ENCODE measurements around the gene CCDC73.
A peak's percentile ranks its signal among the peaks of the same experiment; 100 is the strongest.
"Not testable (repeated sequence)": the region's sequence is repeated elsewhere in the genome, so short reads cannot be mapped to it uniquely, and the experiment has no call there.

Gene CCDC73

GRCh38 chr11:32792948-32793475 is 1.4 kb downstream of the CCDC73 start:
- DNase-seq = no peak

DNA sequence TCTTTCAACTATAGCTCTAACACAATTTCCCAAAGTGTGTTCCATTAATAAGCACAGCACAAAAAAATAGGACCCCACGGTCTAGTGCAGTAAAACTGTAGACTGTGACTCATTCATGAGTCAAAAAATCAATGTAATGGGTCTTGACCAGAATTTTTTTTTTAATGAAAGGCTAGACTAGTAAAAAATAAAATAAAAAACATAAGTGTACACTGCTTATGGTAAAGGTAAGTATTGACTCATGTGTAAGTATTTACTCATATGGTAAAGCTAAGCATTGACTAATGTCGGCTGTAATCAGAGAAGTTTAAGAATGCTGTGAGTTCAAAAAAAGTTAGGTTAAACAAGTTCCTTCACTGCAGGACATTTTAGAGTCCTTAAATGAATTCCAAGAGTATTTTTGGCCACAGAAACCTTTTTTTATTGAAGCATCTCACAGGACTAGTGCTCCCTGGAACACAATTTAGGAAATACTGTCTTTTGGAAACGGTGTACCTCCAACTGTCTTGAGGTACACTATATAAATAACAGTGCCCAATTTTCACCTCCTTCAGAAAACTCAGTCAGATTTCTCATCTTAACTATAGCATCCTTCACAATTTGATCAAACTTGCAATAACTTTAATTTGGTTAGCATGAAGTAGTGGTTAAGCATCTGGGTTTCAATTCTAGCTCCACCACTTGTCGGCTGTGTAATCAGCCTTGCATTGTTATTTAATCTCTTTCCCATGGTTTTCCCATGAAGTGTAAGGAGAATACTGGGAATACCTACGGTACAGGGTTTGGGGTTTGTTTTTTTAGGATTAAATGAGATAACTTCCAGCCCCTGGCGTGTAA is 2.1 kb downstream of the CCDC73 start:
- DNase-seq = no peak

DNA sequence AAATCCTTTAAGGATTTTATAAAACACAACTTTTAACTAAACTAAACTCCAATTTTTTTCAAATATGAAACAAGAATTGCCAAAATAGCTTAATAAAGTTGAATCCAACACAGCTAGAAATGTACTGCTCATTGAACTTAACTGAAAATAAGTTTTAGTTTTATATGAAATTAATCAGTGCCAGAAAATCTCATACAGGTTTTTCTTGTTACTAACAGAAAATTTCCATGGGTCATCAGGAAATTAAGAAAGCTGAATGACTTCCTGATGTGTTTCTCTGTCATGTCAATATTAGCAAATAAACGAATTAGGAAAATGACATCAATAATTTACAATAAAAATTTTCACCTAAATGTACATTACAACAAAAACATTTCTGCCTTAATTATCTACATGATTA is 3.5 kb downstream of the CCDC73 start:
- no peak for DNase-seq

GRCh38 chr11:32786811-32787210 is 7.7 kb downstream of the CCDC73 start:
- no peak for DNase-seq

GRCh38 chr11:32785262-32785661 is 9.2 kb downstream of the CCDC73 start:
- no peak for DNase-seq

DNA sequence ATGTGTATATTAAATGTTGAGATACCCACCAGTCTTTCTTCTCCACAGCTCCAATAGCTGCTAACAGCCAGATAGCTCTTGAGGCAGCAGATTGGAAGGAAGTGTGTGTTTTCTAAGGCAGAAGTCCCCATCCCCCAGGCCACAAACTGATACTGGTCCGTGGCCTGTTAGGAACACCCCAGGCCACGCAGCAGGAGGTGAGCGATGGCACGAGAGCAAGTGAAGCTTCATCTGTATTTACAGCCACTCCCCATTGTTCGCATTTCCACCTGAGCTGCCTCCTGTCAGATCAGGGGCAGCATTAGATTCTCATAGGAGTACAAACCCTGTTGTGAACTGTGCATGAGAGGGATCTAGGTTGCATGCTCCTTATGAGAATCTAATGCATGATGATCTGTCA is 12.7 kb downstream of the CCDC73 start:
- DNase-seq = no peak

- DNase-seq = not testable (repeated sequence)
These were observed 13.6 kb downstream of the CCDC73 start for GRCh38 chr11:32780839-32781238.

DNA sequence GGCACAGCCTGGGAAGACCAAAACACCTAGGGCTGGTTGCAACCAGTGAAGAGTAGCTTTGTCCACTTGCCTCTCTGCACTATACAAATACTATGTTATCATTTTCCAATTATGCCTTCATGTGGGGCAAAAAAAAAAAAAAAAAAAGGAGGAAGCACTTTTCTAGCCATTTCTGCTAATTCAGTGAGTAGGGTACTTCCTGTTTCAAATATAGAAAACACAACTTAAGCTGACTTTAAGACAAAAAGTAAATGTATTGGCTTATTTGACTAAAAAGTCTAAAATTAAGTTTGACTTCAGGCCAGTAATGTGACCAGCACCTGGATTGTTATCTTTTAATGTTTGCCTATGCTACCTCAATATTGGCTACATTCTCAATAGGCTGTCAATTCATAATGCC is 15.3 kb downstream of the CCDC73 start:
- no peak for DNase-seq

DNA sequence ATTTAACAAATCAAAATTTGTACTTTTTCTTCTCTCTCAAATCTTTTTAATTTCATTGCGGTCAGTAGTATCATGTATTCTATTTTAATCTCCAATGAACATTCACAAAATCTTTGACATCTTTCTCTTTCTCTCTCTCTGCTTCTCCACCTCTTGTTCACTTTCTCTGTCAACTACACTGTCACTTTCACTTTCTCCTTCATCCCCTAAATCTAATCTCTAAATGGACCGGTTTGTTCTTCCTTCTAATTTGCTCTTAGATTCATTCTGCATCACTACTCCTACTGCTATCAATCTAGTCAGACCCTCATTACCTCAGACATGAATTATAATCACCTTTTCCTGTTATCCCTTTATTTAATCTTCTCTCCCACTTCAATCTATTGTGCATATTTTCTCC is 18.6 kb downstream of the CCDC73 start:
- no peak for DNase-seq

DNA sequence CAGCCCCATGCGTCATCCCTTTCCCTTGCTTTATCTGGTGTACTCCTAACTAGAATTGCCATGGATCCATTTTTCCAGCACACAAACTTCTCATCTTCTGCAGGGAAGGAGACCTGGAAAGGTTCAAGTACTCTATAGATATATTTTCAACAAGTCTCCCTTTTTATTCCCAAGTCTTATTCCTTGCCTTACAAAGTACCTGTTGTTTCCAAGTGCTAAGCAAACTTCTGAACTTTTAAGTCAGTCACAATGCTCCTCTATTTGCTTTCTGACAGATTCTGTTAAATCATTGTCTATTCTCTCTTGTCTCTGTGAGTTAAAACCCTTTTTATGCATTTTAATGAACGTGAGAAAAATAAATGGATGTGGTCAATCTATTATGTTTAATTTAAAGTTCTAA is 20.4 kb downstream of the CCDC73 start:
- DNase-seq = no peak

DNA sequence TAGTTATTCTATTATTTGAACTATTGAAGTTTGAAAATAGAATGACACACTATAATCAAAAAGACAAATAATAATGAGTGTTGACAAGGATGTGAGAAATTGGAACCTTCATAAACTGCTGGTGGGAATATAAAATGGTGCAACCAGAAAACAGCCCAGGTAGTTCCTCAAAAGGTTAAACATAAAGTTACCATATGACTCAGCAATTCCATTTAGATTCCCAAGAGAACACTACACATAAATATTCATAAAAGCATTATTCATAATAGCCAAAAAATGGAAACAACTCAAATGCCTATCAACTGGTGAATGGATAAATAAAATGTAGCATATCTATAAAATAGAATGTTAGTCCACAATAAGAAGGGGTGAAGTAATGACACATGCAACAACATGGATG is 21.7 kb downstream of the CCDC73 start:
- no peak for DNase-seq

- DNase-seq = not testable (repeated sequence)
These were observed 32.7 kb downstream of the CCDC73 start for GRCh38 chr11:32761774-32762173.

GRCh38 chr11:32758291-32758690 is 36.2 kb downstream of the CCDC73 start:
- DNase-seq = no peak

DNA sequence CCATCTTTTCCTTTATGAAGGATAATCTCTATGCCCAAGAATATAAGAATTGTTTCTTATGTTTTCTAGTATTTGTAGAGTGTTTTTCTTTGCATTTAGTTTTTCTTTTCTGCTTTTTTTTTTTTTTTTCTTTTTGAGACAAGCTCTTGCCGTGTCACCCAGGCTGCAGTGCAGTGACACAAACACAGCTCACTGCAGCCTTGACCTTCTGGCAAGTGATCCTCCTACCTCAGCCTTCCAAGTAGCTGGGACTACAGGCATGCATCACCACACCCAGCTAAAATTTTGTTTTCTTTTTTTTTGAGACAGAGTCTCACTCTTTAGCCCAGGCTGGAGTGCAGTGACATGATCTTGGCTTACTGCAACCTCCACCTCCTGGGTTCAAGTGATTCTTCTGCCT is 41.3 kb downstream of the CCDC73 start:
- DNase-seq = not testable (repeated sequence)

DNA sequence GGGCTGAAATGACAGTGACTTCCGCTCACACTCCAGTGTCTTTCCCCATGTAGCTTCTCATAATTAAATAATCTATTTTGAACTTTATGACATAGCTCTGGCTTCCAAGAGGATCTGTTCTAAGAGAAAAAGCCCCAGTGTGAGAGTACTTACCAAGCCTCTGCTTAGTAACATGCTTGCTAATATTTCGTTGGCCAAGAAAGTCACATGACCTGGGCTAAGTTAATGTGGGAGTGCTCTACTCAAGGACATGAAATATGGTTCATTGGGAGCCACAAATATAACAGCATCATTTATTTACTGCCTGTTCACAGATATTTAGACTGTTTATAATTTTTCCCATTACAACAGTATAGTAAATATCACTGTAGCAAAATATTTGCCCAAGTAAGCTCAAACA is 42.5 kb downstream of the CCDC73 start:
- DNase-seq = no peak

- no peak for DNase-seq
These were observed 43.1 kb downstream of the CCDC73 start for GRCh38 chr11:32751381-32751780.

DNA sequence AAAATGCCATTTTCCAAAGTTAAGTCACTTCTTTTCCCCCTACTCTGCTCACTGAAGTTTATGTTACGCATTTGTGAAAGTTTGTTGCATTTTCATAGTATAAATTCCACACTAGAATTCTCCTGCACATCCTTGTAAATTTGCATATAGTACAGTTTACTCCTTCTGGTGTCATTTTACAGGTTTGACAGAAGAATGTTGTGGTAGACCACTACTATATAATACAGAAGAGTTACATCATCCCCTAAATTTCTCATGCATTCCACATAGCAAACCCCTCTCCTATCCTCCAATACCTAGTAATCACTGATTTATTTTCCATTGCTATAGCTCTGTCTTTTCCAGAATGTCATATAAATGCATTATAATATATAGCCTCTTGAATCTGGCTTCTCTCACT is 64.5 kb downstream of the CCDC73 start:
- DNase-seq = no peak

- DNase-seq = no peak
These were observed 71.1 kb downstream of the CCDC73 start for GRCh38 chr11:32723332-32723731.

DNA sequence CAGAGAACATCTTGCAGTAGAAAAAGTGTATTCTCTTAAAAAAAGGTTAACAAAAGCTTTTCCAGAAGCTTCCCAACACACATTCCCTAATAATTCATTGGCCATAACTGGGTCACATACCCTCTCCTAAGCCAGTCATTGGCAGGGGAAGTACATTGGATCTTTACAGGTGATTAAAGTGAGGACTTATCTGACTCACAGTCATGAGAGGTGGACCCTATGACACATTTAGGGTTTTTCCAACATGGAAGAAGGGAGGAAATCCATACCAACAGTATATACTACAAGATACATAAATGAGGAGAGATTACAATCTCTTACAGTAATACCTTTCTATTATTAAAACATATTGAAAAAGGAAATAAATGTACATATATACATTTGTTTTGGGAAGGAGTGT is 72.2 kb downstream of the CCDC73 start:
- no peak for DNase-seq

DNA sequence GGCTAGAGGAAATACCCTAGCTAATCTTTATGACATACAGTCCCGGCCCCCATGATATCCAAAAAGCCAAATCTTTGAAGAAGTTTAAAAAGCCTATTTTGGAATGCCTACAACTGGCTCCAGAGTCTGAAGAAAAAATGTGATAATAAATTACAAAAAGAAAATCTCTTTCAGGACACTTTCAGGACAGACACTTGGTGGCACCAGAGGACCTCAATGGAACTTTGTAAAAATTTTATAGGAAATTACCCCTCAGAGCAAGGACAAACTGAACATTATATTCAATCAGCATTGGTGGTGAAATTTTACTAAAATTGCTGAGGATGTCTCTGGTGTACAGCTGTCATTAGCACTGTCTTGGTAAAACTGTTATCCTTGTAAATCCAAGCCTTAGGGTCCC is 81.0 kb downstream of the CCDC73 start:
- peak; percentile 2 for DNase-seq

DNA sequence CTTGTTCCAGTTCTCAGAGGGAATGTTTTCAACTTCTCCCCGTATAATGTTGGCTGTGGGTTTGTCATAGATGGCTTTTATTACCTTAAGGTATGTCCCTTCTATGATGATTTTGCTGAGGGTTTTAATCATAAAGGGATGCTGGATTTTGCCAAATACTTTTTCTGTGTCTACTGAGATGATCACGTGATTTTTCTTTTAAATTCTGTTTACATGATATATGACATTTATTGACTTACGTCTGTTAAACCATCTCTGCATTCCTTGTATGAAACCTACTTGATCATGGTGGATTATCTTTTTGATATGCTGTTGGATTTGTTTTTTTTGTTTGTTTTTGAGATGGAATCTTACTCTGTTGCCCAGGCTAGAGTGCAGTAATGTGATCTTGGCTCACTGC is 85.5 kb downstream of the CCDC73 start:
- not testable (repeated sequence) for DNase-seq

DNA sequence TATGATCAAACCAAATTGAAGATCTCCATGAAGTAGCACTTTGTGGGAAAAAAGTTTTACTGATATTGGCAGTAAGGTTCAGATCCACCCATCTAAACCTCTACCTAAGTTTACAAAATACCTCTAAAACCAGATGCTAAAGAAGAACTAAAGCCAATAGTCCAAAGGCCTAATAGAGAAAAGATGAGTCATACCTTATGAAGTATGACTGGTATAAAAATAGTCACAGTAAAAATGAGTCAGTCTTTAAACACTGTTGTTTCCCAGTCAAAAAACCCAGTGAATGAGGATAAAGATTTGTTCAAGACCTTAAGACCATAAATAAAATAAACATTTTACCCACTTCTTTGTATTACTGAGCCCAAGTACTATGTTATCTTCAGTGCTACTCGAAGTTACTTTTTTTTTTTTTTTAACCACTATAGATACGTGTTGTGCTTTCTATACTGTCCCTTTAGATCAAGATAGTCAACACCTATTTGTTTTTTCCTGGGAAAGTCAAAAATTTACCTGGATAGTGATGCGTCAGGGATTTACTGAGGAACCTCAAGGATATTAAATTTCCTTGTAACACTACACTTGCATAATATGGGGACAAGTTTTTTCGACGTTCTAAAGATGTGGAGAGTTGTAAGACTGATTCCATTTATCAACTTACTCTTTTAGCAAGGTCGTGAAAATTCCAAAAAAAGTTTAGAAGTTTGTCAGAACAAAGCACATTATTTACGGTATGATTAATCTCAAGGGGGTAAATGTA is 87.3 kb downstream of the CCDC73 start:
- DNase-seq = no peak

- DNase-seq = no peak
These were observed 89.0 kb downstream of the CCDC73 start for GRCh38 chr11:32705309-32706033.

All from GDM1 (cell line).